ENCODE measurements around the gene EPHB2. TPM values are rescaled to one million over a fixed set of nuclear protein-coding genes. Genes with fewer than 3 reads are reported as not detected.
"Not testable (repeated sequence)": the region's sequence is repeated elsewhere in the genome, so short reads cannot be mapped to it uniquely, and the experiment has no call there.

EPHB2 gene
- total RNA-seq, 1 donor from 2014 or later: 6.0 TPM

- Histone ChIP-seq H3K36me3 (no peaks in the 10 kb centered on the region), H3K27ac (no peak overlapping the region), H3K9me3 (no peaks in the 10 kb centered on the region), H3K27me3 (no peaks in the 10 kb centered on the region), H3K4me1 (no peaks in the 10 kb centered on the region), H3K4me3 (no peak overlapping the region)
- intact Hi-C loops (cut with DNase I): no loop called here
- ATAC-seq (no peak), DNase-seq (no peak)
- TF ChIP-seq, protein P1, sequence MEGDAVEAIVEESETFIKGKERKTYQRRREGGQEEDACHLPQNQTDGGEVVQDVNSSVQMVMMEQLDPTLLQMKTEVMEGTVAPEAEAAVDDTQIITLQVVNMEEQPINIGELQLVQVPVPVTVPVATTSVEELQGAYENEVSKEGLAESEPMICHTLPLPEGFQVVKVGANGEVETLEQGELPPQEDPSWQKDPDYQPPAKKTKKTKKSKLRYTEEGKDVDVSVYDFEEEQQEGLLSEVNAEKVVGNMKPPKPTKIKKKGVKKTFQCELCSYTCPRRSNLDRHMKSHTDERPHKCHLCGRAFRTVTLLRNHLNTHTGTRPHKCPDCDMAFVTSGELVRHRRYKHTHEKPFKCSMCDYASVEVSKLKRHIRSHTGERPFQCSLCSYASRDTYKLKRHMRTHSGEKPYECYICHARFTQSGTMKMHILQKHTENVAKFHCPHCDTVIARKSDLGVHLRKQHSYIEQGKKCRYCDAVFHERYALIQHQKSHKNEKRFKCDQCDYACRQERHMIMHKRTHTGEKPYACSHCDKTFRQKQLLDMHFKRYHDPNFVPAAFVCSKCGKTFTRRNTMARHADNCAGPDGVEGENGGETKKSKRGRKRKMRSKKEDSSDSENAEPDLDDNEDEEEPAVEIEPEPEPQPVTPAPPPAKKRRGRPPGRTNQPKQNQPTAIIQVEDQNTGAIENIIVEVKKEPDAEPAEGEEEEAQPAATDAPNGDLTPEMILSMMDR (IDR thresholded peaks at IDR 0.05): no peak
Measured at GRCh38 chr1:22832414-22832786, 121.8 kb downstream of the EPHB2 start.

- no peak for DNase-seq
- intact Hi-C loops (cut with DNase I): no loop called here
- TF ChIP-seq, protein P1 (IDR thresholded peaks at IDR 0.05): no peak
Measured at GRCh38 chr1:22833699-22834098, 123.1 kb downstream of the EPHB2 start.

GRCh38 chr1:22834420-22834819 lies 123.8 kb downstream of the EPHB2 start:
- H3K4me1 ChIP-seq; H3K27me3 ChIP-seq; H3K4me3 ChIP-seq; H3K36me3 ChIP-seq; DNase-seq; ATAC-seq; H3K27ac ChIP-seq; H3K9me3 ChIP-seq; intact Hi-C loops (cut with DNase I): not testable (repeated sequence)

More at GRCh38 chr1:22833699-22834098, 123.1 kb downstream of the EPHB2 start:
- H3K4me3 ChIP-seq: no peak overlapping the region
- no peaks in the 10 kb centered on the region for H3K27me3 ChIP-seq
- H3K9me3 ChIP-seq: no peaks in the 10 kb centered on the region
- H3K36me3 ChIP-seq: no peaks in the 10 kb centered on the region
- no peak overlapping the region for H3K27ac ChIP-seq
- ATAC-seq: no peak
- no peaks in the 10 kb centered on the region for H3K4me1 ChIP-seq

- no peaks in the 10 kb centered on the region for H3K27me3 ChIP-seq
- H3K27ac ChIP-seq: no peak overlapping the region
- no peaks in the 10 kb centered on the region for H3K36me3 ChIP-seq
- H3K9me3 ChIP-seq: no peaks in the 10 kb centered on the region
- H3K4me3 ChIP-seq: no peak overlapping the region
- intact Hi-C loops (cut with DNase I): no loop called here
- ATAC-seq (no peak), DNase-seq (no peak)
- no peaks in the 10 kb centered on the region for H3K4me1 ChIP-seq
- TF ChIP-seq, protein P1 (IDR thresholded peaks at IDR 0.05): no peak
Measured at GRCh38 chr1:22835636-22836319, 125.1 kb downstream of the EPHB2 start.

DNA sequence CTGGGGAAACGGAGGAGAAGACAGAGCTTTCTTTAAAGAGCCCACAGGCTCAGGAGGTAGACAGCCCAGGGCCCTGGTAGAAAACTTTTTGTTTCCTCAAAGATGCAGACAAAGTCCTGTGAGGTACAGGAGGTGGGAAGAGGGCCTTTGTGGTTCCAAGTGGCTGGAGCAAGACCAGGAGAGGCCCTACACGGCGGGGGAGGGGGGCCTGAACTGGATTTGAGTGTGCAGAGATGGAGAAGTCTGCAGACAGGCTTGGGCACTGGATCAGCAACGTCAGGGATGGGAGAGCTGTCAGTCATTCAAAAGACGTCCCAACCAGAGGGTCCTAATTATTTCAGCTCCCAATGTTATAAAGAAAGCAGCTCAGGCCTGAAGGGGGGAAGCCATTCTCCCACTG lies 126.2 kb downstream of the EPHB2 start:
- H3K36me3 ChIP-seq: no peaks in the 10 kb centered on the region
- ATAC-seq: no peak

GRCh38 chr1:22837332-22837731 lies 126.7 kb downstream of the EPHB2 start:
- Histone ChIP-seq H3K4me1 (no peaks in the 10 kb centered on the region), H3K4me3 (no peak overlapping the region), H3K36me3 (no peaks in the 10 kb centered on the region), H3K9me3 (no peaks in the 10 kb centered on the region), H3K27me3 (no peaks in the 10 kb centered on the region), H3K27ac (no peak overlapping the region)
- DNase-seq (no peak), ATAC-seq (no peak)
- TF ChIP-seq, protein P1 (IDR thresholded peaks at IDR 0.05): no peak
- intact Hi-C loops (cut with DNase I): no loop called here

More for the DNA sequence above, 126.2 kb downstream of the EPHB2 start:
- intact Hi-C loops (cut with DNase I): no loop called here
- TF ChIP-seq, protein P1 (IDR thresholded peaks at IDR 0.05): no peak
- Histone ChIP-seq H3K4me3 (no peak overlapping the region), H3K27ac (no peak overlapping the region), H3K9me3 (no peaks in the 10 kb centered on the region), H3K4me1 (no peaks in the 10 kb centered on the region), H3K27me3 (no peaks in the 10 kb centered on the region)
- no peak for DNase-seq

Data from upper lobe of right lung (tissue), 1 donor.